Non-pigmented ciliary epithelial cell (primary cell): ENCODE measurements around the gene MAFF.

Experiments
- DNase-seq: peaks from one replicate; pipeline ENCODE4 v3.0.0-alpha.2; 2010; ENCODE audit warnings: low read depth

The MAFF gene

DNA sequence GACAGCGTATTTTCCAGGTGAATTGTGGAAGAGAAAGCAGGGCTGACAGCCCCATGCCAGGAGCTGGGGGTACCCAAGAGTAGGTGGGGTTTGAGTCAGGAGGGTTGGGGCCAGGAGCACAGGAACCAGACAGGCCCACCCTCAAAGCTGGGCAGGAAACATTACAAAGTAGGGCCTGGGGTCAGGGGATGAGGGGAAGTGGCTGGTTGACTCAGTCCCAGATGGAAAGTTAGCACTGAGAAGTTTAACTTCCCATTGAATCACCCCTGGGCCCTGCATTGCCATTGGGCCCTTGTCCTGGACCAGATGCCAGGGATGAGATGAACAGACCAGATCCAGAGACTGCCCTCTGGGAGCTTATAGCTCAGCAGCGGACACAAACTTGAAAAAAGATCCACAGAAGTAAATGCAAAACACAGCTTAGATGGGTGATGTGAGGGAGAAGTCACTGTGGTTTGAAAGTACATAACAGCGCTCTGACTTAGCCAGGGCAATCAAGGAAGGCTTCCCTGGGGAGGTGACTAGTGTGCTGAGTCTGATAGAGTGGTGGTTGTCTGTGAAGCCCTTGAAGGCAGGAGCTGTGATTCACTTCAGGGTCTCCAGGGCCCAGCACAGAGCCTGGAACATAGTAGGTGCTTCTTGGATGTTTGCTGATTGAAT lies 2.2 kb downstream of the MAFF start:
- DNase-seq = no peak

DNA sequence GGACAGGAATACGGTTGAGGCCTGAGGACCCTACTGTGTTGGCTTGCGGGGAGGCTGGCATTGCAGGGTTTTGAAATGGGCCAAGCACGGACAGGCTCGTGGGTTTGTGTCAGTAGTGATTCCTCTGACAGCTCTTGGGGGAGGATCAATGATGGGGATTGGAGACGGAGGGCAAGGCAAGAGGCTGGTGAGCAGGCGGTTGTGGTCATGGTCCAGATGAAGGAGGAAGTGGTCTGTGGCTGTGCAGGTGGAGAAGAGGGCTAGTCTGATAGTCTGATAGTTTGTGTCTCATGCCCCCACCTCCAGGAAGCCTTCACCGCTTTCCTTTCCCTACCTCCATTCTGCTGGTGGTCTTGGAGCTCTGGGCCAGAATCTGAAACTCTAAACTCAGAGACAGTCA lies 3.0 kb downstream of the MAFF start:
- DNase-seq = no peak

DNA sequence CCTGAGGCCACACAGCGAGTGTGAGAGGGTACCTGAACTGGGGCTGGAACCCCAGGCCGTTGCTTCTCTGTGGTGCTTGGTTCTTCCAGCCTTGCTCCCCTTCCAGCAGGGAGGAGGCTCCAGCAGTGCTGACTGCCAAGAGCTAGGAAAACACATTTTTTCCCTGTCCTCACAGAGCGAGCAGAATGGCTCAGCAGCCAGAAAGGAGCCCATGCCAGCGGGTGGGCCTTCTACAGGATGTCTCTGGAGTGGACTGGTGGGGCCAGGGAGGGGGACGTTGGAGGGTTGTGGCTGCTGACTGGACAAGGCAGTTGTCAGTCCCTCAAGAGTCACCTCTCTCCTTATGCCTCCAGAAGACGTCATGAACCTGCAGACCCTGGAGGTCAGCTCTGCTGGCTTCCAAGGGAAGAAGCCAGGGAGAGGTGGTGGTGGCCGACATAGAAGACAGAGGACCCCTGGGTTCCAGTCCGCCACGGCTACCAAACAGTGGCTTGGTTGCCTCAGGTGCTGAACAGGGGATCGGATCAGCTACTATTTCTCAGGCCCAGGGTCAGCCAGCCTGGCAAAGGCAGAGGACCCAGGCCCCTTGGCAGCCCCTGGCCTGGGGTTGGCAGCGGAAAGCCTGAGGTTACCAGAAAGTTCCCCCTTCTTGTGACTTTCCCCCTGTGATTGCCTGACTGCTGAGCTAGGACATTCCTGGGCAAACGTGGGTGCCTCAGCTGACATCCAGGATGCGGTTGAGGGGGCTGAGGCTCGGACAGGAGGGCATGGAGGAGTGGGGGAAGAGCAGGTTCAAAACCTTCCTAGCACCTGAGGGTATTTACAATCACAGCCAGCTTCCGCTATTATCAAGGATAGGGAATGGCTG lies 3.7 kb downstream of the MAFF start:
- no peak for DNase-seq

DNA sequence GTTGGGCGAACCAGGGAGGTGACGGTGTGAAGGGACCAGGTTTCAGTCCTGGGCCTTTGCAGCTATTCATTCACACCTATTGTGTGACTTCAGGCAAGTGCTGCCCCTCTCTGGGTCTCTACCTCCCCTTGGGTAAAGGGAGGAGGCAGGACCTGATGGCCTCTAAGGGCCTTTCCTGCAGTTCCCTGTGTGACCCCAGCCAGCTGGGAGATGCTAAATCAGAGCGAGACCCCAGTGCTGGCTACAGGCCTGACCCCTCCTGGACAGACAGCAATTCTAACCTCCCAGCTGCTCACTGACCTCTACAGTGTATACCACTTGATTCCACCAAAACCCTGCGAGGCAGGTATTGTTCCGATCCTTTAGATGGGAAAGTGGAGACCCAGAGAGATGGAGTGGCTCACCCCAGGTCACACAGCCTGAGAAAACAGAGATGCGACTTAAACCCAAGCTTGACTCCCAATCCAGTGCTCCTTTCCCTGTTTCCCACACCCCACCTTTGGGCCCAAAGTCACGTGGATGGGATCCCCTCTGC lies 6.2 kb downstream of the MAFF start:
- no peak for DNase-seq

DNA sequence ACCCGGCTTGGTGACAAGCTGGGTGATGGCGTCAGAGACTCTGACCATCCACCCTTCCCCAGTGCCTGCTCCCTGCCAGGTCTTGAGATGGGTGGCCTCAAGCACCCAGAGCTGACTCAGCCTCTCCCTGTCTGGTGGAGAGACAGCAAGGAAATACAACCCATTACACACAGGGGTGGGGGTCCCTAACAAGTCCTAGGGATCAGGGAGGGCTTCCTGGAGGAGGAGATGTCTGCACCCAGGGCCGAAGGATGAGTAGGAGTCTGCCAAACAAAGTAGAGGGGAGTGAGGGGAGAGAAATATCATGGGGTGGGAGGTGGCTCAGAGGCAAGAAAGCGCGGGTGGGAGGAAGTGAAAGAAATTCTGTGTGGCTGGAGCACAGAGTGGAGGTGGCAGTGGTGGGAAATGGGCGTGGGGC lies 6.8 kb downstream of the MAFF start:
- DNase-seq = no peak

DNA sequence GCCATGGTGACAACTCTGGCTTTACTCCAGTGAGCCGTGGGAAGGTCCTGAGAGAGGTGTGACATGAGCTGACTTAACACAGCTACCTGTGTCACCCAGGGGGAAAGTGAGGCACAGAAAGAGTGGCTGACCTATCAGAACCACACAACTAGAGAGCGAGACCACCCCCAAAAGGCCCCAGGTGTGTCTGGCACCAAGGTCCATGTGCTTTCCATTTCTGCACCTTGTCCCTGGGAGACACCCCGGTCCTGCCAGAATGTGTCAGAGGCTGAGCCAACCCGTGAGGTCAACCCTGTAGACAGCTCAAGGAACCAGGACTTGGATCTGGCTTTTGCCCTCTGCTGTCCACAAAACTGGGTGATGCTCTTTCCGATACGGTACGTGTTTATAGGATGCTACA lies 9.8 kb downstream of the MAFF start:
- no peak for DNase-seq

DNA sequence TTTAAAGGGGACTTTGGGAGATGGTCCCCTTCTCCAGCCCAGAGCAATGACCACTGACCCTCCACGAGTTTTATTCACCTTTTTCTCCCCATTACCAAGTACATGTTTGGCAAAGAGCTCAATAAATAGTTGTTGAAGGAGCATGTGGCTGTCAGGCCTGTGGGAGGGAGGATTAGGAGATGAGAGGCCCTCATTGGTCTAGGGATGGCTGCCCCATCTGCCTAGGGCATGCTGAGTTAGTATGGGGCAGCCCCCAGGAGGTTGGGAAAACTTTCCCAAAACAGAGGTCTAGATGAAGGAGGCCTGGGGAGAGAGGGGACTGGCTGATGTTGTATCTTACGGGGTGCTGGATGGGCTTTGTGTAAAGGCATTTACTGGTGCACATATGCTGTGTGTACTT lies 10.6 kb downstream of the MAFF start:
- DNase-seq = no peak

DNA sequence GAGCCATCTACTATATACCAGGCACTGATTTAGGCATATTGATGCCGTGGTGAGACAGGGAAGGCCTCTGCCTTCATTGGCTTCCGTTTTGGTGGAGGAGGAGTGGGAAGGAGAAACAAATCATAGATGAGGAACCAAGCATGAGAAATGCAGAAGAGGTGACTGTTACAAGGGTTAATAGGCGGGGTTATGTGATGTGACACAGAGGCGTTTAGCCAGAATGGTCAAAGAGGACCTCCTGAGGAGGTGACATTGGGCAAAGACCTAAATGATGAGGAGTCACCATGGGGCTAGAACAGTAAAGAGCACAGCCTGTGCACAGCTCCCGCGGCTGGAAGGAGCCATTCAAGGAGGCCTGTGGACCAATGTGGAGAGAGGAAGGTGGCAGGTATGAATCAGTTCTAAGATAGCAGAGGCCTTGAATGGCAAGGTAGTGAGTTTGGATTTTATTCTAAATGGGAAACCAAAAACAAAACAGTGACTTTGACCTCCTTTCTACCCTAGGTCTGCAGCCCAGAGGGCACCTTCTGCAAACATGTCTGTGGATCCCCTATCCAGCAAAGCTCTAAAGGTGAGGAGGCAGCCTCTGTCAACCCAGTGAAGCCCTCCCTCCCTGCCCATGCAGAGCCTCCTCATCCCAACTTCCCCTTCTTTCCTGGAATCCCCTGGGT lies 11.7 kb downstream of the MAFF start:
- DNase-seq = no peak

DNA sequence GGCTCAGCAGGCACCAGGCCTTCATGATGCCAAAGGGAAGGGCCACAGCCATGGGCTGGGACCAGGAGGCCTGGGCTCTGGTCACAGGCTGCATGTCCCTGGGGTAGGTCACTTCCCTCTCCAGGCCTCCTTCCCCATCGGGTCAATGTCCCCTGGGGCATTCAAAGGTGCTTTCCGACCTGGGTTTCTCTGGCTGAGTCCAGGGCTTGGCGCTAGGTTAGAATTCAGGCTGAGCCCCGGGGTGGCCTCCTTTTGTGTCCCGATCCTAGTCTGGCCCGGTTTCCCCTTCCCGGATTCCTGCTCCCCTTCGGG lies 12.2 kb downstream of the MAFF start:
- DNase-seq = no peak

DNA sequence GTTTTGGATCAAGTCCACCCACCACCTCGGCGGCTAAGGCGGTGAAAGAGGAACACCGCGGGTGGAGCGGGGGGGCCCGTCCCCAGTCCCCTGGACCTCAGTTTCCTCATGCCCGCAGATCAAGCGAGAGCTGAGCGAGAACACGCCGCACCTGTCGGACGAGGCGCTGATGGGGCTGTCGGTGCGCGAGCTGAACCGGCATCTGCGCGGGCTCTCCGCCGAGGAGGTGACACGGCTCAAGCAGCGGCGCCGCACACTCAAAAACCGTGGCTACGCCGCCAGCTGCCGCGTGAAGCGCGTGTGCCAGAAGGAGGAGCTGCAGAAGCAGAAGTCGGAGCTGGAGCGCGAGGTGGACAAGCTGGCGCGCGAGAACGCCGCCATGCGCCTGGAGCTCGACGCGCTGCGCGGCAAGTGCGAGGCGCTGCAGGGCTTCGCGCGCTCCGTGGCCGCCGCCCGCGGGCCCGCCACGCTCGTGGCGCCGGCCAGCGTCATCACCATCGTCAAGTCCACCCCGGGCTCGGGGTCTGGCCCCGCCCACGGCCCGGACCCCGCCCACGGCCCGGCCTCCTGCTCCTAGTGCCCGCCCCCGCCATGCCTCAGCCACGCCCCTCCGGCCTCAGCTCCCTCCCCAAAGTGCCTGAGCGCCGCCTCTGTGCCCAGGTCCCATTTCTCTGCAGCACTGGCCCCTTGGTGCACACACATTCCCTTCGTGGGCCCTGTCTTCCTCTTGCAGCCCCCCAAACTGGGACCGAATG lies 12.7 kb downstream of the MAFF start:
- DNase-seq = no peak

DNA sequence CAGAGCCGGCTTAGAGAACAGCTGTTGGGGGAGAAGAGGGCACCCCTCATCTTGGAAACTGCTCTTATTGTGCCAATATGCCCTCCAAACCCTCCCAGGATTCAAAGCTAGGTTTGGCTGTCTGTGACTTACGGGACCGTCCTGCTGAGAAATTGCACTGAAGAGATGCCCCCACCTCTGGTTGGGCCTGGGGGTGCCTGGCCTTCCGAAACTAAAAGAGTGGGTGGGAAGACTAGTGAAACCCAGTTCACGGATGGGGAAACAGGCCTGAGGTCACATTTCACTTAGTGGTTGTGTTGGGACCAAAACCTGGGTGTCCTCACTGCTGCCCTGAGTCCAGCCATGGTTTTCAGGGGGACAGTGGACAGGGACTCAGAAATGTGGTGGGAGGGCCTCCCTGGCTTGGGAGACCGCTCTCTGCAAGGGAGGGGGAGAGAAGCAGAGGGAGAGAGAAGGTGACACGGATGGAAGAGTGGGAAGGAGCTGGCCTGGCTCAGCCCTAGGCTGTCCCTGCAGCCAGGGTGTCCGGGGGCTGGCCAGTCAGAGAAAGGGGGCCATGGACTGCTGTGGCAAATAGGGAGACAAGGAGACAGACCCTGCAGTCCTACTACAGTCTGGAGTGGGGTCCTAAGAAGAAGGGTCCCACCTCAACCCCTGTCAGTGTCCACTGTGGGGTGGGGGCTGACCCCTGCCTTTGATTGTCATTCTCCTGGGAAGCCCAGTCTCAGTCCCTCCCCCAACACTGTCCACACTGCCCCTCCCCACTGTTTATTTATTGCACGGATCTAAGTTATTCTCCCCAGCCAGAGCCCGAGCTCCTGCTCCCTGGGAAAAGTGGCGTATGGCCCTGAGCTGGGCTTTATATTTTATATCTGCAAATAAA lies 13.6 kb downstream of the MAFF start:
- no peak for DNase-seq

DNA sequence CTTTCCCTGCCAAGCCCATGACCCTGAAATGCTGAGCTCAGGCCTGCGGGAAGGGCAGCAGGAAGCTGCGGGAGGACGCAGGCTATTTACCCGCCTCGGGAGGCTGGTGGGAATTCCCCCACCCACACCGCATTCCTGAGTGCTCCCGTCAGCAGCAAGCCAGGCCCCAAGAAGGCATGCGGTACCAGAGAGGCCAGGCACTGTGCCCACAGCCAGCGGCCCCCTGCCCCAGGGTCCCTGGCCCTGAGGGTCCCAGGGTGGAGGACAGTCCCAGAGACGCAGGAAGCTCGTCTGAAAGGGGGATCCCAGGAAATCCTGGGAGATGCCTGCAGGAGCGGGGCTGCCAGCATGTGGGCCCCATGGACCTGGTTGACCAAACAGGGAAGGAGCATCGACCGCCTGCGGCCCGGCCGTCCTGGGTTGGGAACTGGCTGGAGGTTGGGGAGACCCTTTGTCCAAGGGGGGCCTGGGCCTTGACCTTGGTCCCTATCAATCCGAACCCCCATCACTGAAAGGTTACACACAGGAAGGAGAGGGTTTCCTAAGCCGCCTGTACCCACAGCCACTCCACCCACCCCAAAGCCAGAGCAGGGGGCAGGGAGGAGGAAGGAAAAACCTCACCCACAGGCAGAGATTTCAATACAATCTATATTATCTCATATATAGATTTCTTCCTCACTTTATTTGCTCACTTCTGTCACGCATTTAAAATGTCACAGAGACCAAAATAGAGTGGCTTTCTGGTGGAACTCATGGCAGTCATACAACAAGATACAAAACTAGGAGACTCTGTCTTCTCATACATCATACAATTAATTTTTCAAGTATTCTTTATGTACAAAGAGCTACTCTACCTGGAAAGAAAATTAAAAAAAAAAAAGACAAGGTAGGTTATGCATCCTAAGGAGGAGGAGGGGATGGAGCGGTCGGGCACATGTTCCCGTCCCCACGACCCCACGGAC lies 17.1 kb downstream of the MAFF start:
- DNase-seq = peak; percentile 77

DNA sequence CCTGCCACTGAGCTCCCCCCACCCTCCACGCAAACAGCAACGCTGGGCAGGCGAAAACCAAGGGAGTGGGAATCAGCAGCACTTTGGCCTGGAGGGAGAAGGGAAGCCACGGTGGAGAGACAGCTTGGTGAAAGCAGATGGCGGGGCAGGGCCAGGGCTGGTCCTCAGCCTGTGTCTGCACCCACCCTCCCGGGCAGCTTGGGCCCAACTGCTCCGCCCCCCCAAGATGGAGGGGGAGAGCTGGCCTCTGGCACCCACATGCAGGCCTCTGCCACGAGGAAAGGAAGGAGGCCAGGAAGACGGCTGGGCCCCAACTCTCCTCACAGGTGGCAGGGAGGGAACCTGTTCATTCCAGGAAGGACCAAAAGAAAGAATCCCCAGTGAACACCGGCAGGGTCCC lies 17.8 kb downstream of the MAFF start:
- DNase-seq = no peak

DNA sequence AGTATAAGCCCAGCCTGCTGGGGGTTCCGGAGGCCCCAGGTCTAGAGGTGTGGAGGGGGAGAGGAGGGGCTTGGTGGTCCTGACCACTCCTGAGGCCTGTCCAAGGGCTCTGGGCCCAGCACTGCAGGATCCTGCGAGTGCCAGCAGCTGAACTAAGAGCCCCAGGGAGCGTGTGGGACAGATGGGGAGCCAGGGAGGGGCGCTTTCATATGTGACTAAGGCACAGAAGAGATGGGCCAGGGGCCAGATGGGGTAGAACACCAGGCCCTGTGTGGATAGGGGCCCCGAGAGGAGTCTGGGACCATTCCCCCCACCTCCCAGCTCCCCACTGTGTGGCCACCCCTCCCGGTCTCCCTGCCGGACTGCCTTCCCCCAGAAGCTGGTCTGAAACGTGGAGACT lies 18.4 kb downstream of the MAFF start:
- DNase-seq = no peak

DNA sequence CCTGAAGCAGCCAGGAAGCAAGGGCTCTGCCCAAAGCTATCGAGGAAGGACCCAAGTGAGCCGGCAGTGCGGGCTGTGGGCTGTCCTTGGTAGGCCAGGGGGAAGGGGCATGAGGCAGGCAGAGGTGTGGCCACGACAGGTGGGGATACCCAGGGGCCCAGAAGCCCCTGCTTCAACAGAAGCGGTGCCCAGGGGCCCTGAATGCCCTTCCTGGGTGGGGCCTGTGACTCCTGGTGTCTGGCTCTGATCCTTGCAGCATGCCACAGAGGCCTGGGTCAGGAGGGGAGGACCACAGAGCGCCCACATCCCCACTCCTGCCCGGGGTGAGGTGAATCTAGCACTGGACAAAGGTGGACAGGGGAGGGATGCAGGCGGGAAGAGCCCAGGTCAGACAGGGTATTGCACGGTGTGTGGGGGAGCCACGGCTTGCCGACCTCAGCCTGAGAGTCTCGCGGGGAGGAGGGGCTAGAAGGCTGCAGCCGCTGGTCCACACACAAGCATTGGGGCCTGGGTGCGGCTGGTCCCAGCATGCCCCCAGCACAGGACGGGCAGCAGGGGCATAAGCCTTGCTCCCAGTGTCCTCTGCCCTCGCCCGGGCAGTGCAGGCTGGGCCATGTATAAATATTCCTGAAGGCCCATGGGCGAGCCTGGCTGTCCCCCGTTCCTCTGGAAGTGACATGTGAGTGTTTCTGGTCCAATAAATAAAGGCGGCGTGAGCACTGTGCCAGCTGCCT lies 19.0 kb downstream of the MAFF start:
- DNase-seq = no peak

DNA sequence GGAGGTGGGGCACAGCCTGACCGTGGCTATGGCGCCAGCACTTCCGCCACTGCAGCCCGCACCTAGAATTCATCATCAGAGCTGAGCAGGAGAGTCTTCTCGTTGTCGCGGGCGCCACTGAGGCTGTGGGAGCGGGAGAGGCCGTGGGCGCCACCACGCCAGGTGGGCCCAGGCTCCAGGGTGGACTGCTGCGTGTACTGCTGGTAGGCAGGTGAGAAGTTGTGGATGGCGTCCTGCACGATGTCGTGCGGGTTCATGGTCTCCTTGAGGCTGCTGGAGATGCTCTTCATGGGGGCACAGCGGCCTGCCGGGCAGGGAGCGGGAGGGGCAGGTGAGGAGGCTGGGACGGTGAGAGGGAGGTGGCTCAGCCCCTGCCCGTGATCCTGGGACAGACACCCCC lies 19.6 kb downstream of the MAFF start:
- DNase-seq = no peak

DNA sequence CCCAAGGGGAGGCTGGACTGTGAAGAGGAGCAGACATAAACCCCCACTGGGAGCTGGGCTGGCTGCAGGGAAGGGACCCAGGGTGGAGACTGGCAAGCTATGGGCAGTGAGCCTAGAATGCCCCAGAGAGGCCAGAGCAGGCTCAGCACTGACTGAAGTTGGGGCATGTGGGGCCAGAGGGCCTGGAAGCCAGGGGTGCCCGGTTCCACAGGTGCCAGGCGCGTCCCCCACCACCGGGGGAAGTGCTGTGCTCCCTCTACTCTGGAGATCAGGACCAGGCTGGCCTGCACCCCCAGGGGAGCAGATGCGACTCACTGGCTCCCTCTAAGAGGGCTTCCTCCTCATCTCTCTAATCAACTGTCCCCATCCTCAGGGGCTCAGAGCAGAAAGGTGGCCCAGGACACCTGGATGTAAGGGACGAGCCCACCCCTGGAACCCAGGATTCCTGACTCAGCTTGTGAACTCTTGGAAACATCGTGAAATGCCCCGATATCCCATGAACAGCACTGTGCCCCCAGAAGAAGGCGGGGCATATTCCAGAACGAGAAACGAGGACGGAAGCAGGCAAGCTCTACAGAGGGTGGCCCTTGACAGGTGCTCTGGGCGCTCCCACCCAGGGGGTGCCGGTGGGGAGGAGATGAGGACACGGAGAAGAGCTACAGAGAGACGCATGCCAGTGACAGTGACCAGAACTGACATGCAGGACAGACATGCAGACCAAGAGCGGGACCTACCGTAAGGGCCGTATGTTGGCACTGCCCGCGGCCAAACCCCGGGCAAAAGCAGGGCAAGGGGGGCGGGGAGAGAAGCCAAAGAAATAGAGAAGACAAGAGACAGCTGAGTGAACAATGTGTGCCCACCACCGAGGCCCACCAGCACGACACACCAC lies 20.4 kb downstream of the MAFF start:
- DNase-seq = no peak

DNA sequence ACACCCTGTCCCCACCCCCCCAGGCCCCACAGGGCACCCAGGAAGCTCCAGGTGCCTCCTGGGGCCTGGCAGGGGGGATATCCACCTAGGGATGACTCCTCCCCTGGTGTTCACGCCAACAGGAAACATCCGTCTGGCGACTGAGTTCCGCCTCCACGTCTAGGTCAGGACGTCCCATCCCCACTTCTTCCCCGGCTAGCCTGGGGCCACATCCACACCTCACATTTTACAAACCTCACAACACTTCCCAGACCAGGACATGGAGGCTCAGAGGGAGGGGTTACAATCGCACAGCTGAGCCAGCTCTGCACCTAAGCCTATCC lies 21.0 kb downstream of the MAFF start:
- no peak for DNase-seq
